DMS153 treated with DMSO at 0.1 percent for 48 hours (cell line): ENCODE results near the gene MRPS18A.
A peak's percentile ranks its signal among the peaks of the same experiment; 100 is the strongest.

ENCODE experiments used
- DNase-seq: peaks from one replicate; lab custom pipeline; 2025; ENCODE audit not compliant: unreplicated experiment; lab: John Stamatoyannopoulos, UW

The MRPS18A gene

GRCh38 chr6:43699564-43700186 lies 12.1 kb upstream of the MRPS18A start:
- peak; percentile 56 for DNase-seq

DNA sequence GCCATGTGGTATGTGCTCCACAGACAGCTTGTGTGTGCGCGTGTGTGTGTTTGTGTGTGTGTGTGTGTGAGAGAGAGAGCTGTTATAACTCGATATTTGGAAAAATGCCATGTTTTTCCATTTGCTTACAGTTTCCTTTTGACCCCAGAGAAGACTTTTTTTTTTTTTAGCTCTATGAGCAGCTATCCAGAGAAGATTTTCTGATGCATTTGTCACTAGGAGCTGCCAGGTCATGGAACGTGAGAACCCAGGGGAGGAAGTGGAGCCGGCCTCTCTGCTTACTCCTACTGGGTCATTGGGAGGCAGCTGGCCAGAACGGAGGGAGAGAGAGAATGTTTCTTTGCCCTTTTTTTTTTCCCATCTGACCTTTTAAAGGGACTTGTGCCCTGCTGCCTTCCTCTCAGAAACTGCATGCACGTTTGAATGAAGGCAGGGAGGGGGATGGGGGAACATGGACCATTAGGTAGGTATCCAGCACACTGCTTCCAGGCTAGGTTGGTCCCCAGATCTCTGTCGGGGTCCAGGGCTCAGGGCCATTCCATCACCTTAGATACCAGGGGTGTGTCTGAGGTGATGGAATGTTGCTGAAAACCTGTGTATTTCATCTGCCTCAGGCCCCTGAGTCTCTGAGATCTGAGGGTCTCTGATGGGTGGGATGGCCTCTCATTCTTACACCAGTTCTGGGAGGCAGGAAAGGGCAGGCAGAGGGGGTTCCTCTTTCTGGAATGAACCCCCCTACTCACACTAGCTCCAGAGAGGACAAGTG lies 11.2 kb upstream of the MRPS18A start:
- no peak for DNase-seq

DNA sequence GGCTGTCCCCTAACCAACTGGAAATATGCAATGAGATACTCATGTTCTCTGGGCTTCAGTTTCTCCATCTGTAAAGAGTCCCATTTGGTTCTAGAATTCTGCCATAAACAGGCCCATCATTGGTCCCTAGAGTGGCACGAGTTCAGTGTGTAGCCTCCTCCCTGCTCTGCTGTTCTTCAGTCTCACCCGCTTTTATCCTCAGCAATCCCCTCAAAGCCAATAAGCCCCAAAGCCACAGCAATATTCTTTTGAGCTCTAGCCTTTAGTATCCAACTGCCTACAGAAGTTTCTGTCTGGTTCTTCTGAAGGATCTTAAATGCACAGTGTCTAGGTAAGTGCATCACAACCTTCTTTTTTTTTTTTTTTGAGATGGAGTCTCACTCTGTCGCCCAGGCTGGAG lies 9.8 kb upstream of the MRPS18A start:
- DNase-seq = no peak

DNA sequence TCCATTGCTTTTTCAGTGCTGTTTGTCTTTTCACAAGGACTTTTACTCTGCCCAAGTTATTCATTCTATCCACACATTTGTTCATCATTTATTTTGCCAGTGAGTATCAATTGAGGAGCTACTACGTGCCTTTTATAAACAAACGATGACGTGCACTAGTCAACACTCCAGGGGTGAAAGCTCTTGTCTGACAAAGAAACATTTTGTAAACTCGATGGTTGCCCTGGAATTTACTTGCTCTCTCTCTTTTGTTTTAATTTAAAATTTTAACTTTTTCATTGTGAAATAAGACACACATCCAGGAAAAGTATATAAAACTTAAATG lies 8.3 kb upstream of the MRPS18A start:
- DNase-seq = no peak

DNA sequence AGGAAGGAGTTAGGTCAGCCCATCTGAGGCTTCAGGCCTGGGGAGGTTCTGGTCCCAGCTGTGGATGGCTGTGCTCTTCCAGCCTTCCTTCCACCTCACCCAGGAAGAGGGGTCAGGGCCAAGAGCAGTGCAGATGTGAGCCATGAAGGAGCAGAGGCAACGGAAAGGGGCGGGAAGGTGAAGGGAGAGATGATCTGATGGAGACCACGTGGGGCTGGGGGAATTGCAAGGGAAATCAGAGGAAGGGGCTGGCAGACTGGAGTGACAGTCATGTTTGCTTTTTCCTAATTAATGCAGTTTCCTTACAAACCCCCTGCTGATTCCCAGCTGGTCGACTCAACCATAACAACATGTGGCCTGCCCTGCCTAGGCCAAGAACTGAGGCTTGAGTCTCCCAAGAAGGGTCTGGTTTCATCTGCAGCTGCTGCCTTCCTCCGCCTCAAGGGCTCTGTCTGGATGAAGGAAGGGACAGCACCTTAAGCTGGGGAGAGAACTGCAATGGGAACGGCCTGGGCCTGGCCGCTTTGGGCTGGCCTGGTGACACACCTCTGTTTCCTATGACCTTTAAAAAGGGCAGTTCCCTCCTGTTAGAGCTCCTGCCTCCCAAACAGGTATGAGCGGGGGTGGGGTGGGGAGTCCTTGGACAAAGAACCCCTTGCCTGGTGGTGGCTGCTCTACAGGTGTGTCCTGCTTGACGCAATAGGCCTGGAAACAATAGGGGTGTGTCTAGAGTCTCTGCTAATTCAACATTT lies 7.8 kb upstream of the MRPS18A start:
- DNase-seq = peak; percentile 63

GRCh38 chr6:43689421-43689820 lies 1.8 kb upstream of the MRPS18A start:
- no peak for DNase-seq

DNA sequence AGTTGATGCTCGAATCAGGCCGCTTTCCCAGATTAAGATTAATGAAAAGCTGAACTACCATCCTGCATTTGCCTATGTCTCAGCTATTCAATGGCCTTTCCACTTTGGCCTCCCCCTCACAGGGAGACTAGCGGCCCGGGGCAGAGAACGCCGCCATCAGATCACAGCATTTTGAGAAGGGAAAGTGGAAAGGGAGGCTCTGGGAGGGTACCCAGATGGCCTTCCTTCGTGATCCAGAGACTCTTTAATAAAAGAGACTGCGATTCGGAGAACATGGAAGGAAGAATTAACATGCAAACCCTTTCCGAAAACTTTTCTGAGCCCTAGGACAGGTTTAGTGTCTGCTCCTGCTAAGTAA lies 533 bp downstream of the MRPS18A start:
- DNase-seq = no peak

DNA sequence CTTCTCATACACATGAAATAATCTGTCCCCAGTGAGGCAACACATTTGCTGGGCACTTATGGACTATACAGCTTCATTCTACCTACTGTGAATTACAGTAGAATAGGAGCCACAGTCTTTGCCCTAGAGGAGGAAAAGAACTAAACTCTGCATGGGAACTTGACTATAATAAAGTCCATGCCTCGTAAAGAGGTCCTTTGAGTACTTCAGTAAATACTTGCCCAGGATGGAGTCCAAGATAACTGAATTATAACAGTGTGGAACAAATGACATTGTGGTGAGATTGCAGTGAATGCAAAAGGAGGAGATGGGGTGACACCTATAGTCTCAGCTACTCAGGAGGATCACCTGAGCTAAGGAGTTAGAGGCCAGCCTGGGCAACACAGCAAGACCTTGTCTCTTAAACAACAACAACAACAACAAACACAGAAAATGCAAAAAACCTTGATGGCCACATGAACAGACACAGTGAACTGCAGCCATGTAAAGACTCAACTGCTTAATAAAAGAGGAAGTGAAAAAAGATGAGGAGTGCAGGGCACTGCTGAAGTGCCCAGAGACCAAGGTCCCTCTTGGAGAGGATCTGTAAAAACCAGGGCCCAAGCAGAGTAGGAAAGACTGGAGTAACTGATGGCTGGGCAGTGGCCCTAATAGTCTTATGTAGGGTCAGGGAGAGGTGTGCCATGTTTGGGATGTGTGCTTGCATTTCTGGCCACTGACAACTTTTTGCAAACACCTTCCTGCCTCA lies 3.7 kb downstream of the MRPS18A start:
- DNase-seq = no peak

DNA sequence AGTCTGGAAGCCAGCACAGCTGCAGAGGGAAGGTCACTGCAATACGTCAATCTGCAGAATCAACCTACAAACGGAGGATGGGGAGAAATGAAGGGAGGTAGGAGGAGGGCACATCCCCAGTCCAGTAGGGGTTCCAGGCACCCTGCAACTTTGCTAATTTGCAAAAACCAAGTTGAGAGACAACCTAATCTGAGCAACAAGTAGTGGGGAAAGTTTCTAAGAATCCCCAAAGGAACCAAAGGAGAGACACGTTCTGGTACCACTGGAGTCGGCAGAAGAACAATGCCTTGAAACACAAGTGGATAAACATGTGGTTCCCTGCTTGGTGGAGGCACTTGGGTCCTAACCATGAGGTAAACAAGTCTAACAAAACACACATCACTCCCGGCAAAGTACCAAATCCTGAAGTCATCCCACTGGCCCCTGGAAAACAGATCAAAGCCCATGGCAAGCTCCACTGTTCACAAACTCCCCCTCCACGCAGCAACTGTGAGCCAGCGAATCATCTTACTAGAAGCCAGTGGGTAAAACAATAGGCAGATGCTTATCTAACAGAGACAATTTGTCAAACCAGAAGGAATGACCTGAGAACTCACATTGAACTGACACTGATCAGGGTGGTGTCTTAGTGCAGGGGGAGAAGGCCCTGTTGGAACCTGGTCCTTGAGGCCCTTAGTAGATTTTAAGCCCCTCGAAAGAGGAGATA lies 4.7 kb downstream of the MRPS18A start:
- no peak for DNase-seq

DNA sequence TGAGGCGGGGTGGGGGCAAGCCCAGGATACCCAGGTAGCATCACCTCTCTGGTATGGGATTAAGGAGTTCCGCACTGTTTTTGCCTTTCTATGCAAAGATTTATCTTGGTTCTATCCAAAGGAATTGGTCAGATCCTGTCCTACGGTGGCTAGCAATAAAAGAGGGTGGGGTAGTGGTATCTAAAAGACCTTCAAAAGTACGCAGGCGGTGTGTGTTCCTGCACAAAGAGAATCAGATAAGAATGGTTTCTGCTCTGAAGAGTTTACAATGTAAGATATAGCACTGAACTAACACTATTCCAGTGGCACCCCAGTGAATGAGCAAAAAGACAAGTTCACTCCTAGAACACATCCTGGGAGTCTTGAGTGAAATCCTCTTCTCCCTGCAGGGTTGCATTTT lies 6.3 kb downstream of the MRPS18A start:
- DNase-seq = no peak

DNA sequence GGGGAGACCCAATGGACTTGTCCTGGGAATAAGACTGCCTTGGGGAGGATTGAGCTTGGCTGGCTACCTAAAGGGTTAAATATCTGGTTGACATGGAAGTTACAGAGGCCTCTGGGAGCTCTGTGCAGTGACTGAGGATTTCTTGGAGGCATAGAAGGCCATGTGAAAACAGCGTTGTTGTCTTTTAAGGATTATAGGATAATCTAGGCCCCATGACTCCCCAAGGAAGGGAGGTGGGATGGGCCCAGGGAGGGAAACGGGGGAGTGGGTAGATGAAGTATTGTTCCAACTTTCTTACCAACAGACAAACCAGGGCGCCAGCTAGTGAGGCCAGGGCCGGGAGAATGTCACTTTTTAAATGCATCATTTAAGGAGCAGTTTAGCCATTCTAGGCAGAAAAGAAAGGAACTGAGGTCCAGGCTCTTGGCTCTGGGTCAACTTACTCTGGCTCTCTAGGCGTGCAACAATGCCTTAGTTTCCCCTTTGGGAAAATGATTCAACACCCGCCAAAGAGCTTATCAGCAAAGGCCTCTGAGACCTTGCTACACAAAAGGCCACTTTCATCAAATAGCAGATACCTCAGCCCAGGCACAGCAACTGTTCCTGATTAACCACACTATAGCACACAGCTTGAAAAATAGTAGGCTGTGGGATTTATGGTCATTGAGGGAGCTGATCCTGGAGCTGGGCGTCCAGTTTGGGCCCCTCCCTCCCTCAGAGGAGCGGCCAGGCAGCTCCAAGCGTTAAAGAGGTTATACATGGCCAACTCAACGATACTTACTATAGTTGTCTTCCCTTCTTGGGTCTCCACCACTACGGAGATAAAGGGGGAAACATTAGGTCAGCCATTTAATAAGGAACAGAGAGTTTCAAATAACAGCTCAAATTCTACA lies 7.0 kb downstream of the MRPS18A start:
- DNase-seq = no peak

GRCh38 chr6:43679057-43679456 lies 8.5 kb downstream of the MRPS18A start:
- DNase-seq = no peak

DNA sequence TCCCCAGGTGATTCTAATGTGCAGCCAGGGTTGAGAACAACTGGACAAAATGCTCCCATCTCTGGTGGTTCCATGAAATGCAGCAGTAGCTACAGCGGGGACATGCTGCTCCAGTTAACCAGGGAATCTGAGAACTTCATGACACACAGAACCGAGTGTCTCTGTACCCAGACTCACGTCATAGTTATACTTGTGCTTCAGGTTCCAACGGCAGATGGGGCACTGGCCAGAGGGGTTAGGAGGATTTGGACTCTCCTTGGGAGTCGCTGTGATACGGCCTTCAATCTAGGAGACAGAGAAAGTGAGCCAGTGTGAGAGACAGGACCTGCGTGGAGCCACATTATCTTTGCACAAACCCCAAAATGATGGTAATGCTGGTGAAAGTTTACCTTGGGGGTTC lies 9.2 kb downstream of the MRPS18A start:
- DNase-seq = no peak

DNA sequence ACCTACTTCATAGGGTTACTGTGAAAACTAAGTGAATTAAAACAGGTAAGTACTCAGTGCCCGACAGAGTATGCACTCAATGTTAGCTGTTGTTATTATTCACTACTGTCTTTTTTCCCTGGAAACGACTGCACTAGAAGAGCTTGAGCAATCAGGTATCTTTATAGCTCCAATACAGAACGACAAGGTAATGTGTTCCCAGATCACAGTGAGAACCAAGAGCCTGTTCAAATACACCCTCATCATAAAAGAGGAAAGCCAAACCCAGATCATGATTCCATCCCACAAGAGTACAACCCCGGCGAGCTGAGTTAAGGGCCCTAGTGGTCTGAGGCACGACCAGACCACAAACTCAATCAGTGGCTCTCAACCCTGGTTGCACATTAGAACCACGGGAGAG lies 9.8 kb downstream of the MRPS18A start:
- no peak for DNase-seq

GRCh38 chr6:43676962-43677606 lies 10.5 kb downstream of the MRPS18A start:
- no peak for DNase-seq

DNA sequence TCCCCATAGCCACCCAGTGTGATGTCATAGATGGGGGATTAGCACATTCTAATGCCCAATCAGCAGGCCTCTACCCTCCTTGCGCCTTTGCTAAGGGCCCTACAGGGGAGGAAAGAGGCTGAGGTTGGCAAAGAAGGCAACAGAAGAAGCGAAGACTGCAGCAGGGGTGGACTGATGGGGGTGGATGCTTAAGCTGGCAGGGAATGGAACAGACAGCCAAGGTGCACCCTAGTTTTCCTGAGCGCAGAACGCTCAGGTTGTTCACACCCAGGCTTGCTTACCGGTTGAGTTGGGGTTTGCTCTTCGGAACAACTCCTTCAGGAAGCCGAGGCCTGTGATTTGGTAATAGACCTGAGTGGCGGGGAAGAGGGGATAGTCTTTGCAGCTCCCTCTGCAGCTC lies 12.7 kb downstream of the MRPS18A start:
- no peak for DNase-seq

- no peak for DNase-seq
These were observed 13.3 kb downstream of the MRPS18A start for GRCh38 chr6:43674291-43674690.

DNA sequence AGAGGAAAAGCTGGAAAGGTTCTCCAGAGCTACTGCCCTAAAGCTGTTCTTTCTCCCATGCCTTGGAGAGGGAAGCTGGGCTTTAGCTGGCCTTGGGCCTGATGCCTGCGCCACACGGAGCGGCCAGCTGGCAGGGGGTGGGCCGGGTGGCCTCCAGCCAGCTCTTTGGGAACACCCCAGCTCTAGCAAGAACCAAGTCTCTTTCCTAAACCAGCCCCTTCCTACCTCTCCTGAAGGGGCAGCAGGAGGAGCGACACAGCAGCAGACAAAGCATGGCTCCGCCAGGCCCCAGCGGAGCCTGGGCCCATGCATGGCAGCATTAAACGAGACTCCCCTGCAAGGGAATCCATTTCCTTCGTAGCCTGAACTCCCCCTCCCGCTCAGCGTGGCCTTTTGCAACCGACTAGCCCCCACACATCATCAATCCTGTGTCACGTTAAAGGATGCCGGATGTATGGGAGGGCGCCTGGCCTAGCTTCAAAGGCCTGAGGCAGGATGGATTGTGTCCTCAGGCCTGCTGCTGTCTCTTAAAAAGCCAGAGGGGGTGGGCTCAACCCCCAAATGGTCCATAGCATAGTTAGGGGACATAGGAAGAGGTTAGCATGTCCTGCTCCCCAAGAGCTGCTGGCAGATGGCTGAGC lies 14.0 kb downstream of the MRPS18A start:
- DNase-seq = no peak
